ENCODE data around the gene NR2F1-AS1.

DNA sequence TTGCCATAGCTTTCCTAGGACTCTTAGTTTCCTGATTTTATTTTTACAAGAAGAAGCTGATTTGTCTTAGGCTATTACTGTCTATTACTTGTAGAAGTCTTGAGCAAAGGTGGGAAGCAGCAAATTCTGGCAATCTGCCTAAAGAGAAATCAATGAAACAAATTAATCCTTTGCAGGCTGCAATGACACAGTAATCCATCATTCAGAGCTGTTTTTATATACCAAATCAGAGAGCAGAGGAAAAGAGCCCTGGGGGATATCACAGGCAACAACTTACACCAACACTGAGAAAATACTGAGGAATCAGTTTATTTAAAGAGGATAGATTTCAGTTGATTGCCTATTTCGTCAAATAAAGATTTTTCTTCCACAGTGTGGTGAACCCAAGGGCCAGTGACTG lies 13.6 kb downstream of the NR2F1-AS1 start:
- TF ChIP-seq, protein P1, sequence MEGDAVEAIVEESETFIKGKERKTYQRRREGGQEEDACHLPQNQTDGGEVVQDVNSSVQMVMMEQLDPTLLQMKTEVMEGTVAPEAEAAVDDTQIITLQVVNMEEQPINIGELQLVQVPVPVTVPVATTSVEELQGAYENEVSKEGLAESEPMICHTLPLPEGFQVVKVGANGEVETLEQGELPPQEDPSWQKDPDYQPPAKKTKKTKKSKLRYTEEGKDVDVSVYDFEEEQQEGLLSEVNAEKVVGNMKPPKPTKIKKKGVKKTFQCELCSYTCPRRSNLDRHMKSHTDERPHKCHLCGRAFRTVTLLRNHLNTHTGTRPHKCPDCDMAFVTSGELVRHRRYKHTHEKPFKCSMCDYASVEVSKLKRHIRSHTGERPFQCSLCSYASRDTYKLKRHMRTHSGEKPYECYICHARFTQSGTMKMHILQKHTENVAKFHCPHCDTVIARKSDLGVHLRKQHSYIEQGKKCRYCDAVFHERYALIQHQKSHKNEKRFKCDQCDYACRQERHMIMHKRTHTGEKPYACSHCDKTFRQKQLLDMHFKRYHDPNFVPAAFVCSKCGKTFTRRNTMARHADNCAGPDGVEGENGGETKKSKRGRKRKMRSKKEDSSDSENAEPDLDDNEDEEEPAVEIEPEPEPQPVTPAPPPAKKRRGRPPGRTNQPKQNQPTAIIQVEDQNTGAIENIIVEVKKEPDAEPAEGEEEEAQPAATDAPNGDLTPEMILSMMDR (IDR thresholded peaks at IDR 0.05): no peak
- no peak for TF ChIP-seq POLR2AphosphoS5 (IDR thresholded peaks at IDR 0.05)

Data from prostate gland (tissue), 2 donors.